ENCODE results near the gene PREP. TPM values are rescaled to one million over a fixed set of nuclear protein-coding genes. Genes with fewer than 3 reads are reported as not detected.
"Not testable (repeated sequence)": the region's sequence is repeated elsewhere in the genome, so short reads cannot be mapped to it uniquely, and the experiment has no call there.

The PREP gene
- total RNA-seq, 5 donors from 2014 or later (not counting 1 experiment from before 2014, with no cell fraction given), result 27.4 to 34.0 (median 30.7) TPM

DNA sequence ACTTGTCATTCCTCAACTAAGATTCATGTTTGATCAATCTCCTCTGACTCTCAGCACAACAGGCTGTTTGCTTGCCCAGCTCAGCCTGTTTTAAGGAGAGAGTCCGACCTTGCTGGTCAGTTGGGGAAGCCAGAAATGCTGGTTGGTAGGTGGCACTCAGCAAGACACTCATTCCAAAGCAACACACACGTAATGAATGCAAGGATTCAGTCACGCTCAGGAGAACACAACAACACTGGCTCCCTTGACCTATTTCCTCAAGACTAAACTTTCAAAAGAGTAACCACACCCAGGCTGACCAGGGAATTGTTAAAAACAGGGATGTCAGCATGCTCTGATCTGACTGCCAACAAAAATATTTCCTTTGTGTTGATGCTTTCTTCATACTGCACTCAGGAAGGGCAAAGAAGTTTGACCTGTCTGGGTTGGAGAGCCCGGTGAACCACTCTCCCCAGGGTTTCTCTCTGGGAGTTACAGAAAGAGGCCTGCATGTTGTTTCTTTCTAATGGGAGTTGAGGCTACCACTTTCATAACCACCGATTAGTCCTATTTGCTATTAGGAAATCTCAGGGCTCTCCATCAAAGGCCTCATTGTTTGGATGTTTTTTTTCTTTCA, 25.6 kb upstream of the PREP start:
- Mint-ChIP-seq H3K36me3 (no peaks in the 10 kb centered on the region), H3K4me3 (no peak overlapping the region), H3K9me3 (no peaks in the 10 kb centered on the region), H3K27ac (no peak overlapping the region), H3K27me3 (peaks cover 3 to 10% of the 10 kb centered on the region in 2 donors), H3K4me1 (peaks cover 0 to 2% (median 0%) of the 10 kb centered on the region in 3 donors)
- ATAC-seq (replicated peaks in 1 of 4), result no peak
- 50% methylated on average over 1 of the region's 5 CpGs for WGBS (ENCODE audit: insufficient coverage)
- no peaks in the 10 kb centered on the region for H3K4me1 ChIP-seq (ENCODE audit: control insufficient read depth in 1 of 2, extremely low read depth in 1 of 2, insufficient read depth in 2 of 2, low read length in 2 of 2)
- no peak overlapping the region for H3K27ac ChIP-seq (ENCODE audit: low read length)
- no peaks in the 10 kb centered on the region for H3K9me3 ChIP-seq
- DNase-seq, result no peak
- no peaks in the 10 kb centered on the region for H3K27me3 ChIP-seq (replicated peaks in 1 of 2; ENCODE audit: control insufficient read depth in 2 of 2, extremely low read depth in 1 of 2, insufficient read depth in 2 of 2, low read length in 1 of 2)
- H3K36me3 ChIP-seq (ENCODE audit: control insufficient read depth in 2 of 2, extremely low read depth in 1 of 2, insufficient read depth in 1 of 2, low read length in 1 of 2), result no peaks in the 10 kb centered on the region
- ChIA-PET POLR2A (no interaction called here), CTCF (interaction anchor here in 1 of 2 donors (1.3 kb wide), 1 partner anchor 55 kb away, joined by 3 read pairs; no protein-coding TSS in a partner anchor)
- no peak overlapping the region for H3K4me3 ChIP-seq (ENCODE audit: control insufficient read depth in 1 of 2, extremely low read depth in 1 of 2, low read length in 1 of 2)

DNA sequence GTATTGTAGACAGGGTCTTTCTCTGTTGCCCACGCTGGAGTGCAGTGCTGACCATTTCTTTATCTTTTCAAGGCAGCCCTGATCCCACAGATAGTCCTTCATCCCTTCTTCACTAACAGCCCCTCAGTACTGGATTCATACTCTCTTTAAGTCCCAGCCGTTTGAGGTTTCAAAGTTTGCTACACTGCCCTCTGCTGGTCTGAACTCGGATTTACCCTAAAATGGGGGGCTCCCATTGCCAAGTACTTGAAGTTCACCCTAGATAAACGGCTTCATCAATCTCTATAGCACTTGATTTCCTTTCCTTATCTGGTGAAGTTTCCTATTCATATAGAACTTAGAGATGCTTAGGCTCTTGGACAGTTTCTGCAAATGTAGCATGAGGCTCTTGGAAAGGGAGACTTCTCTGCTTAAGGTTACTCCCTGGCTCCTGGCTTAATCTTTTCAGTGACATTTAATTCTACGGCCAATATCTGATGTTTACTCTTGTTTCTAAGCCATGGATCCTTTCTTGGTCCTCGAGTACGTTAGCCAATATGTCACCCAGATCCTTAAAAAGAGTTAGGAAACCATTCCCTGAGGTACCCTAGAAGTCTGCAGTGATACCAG, 21.4 kb upstream of the PREP start:
- no peaks in the 10 kb centered on the region for H3K9me3 Mint-ChIP-seq

DNA sequence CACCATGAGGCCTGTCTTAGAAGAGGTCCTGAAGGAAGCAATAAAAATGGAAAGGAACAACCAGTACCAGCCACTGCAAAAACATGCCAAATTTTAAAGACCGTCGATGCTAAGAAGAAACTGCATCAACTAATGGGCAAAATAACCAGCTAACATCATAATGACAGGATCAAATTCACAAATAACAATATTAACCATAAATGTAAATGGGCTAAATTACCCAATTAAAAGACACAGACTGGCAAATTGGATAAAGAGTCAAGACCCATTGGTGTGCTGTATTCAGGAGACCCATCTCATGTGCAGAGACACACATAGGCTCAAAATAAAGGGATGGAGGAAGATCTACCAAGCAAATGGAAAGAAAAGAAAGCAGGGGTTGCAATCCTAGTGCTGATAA, 14.1 kb upstream of the PREP start:
- H3K27ac Mint-ChIP-seq, result not testable (repeated sequence)

More for the DNA sequence above, 21.4 kb upstream of the PREP start:
- DNase-seq, result peak in 34 of 35 experiments; percentile 15 to 79 (median 48)
- no peaks in the 10 kb centered on the region for H3K36me3 ChIP-seq (ENCODE audit: control insufficient read depth in 2 of 2, extremely low read depth in 1 of 2, insufficient read depth in 1 of 2, low read length in 1 of 2)
- ChIA-PET CTCF (interaction anchor here (0.7 to 2.8 kb wide), 5 partner anchors 27 to 337 kb away, joined by 3 to 26 read pairs (median 4); no protein-coding TSS in a partner anchor), POLR2A (no interaction called here)
- no peak overlapping the region for H3K27ac ChIP-seq (ENCODE audit: low read length)
- Mint-ChIP-seq H3K27ac (no peak overlapping the region), H3K27me3 (peaks cover 2 to 7% of the 10 kb centered on the region in 2 donors), H3K36me3 (no peaks in the 10 kb centered on the region), H3K4me3 (no peak overlapping the region), H3K4me1 (peaks cover 0 to 2% (median 0%) of the 10 kb centered on the region in 3 donors)
- H3K4me3 ChIP-seq (ENCODE audit: control insufficient read depth in 1 of 2, extremely low read depth in 1 of 2, low read length in 1 of 2), result no peak overlapping the region
- H3K27me3 ChIP-seq (replicated peaks in 1 of 2; ENCODE audit: control insufficient read depth in 2 of 2, extremely low read depth in 1 of 2, insufficient read depth in 2 of 2, low read length in 1 of 2), result no peaks in the 10 kb centered on the region
- no peaks in the 10 kb centered on the region for H3K9me3 ChIP-seq
- no peaks in the 10 kb centered on the region for H3K4me1 ChIP-seq (ENCODE audit: control insufficient read depth in 1 of 2, extremely low read depth in 1 of 2, insufficient read depth in 2 of 2, low read length in 2 of 2)
- ATAC-seq (replicated peaks in 1 of 4), result peak; percentile 53 to 71 (median 69)
- 39% methylated on average over 5 of the region's 7 CpGs for WGBS (ENCODE audit: insufficient coverage)

DNA sequence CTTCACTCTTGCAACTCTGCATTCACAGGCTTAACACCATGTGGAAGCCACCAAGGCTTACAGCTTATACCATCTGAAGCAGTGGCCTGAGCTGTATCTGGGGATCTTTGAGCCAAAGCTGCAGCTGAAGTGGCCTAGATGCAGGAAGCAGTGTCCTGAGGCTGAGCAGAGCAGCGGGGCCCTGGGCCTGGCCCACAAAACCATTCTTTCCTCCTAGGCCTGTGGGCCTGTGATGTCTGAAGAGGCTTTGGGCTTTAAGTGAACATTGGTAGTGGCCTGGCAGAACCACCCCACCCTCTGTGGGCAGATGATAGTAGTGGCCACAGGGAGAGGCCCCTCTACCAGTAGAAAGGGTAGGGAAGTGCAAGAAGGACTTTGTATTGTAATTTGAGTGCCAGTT, 6.9 kb upstream of the PREP start:
- H3K9me3 ChIP-seq, result no peaks in the 10 kb centered on the region
- CTCF ChIA-PET, result no interaction called here
- no peak overlapping the region for H3K4me3 Mint-ChIP-seq
- peaks cover 4% of the 10 kb centered on the region for H3K36me3 Mint-ChIP-seq
- ATAC-seq (replicated peaks in 1 of 4) (no peak), DNase-seq (no peak)
- H3K27me3 Mint-ChIP-seq, result peaks cover 50 to 57% of the 10 kb centered on the region in 2 donors
- no peak overlapping the region for H3K4me3 ChIP-seq (ENCODE audit: control insufficient read depth in 1 of 2, extremely low read depth in 1 of 2, low read length in 1 of 2)
- no peak overlapping the region for H3K27ac Mint-ChIP-seq
- H3K36me3 ChIP-seq (ENCODE audit: control insufficient read depth in 2 of 2, extremely low read depth in 1 of 2, insufficient read depth in 1 of 2, low read length in 1 of 2), result no peaks in the 10 kb centered on the region
- no peaks in the 10 kb centered on the region for H3K4me1 Mint-ChIP-seq
- H3K27me3 ChIP-seq (replicated peaks in 1 of 2; ENCODE audit: control insufficient read depth in 2 of 2, extremely low read depth in 1 of 2, insufficient read depth in 2 of 2, low read length in 1 of 2), result peaks cover 3 to 21% of the 10 kb centered on the region in 2 experiments
- H3K4me1 ChIP-seq (ENCODE audit: control insufficient read depth in 1 of 2, extremely low read depth in 1 of 2, insufficient read depth in 2 of 2, low read length in 2 of 2), result no peaks in the 10 kb centered on the region
- WGBS (ENCODE audit: insufficient coverage), result no CpG with 5 or more reads among the region's 1 CpG
- H3K27ac ChIP-seq (ENCODE audit: low read length), result no peak overlapping the region
- POLR2A ChIA-PET, result no interaction called here
- H3K9me3 Mint-ChIP-seq, result peaks cover 0 to 15% (median 4%) of the 10 kb centered on the region in 3 donors

More for the DNA sequence above, 14.1 kb upstream of the PREP start:
- H3K36me3 ChIP-seq (ENCODE audit: control insufficient read depth in 2 of 2, extremely low read depth in 1 of 2, insufficient read depth in 1 of 2, low read length in 1 of 2); H3K9me3 ChIP-seq; DNase-seq; H3K4me1 ChIP-seq (ENCODE audit: control insufficient read depth in 1 of 2, extremely low read depth in 1 of 2, insufficient read depth in 2 of 2, low read length in 2 of 2); H3K27me3 ChIP-seq (replicated peaks in 1 of 2; ENCODE audit: control insufficient read depth in 2 of 2, extremely low read depth in 1 of 2, insufficient read depth in 2 of 2, low read length in 1 of 2); H3K27ac ChIP-seq (ENCODE audit: low read length); H3K4me3 ChIP-seq (ENCODE audit: control insufficient read depth in 1 of 2, extremely low read depth in 1 of 2, low read length in 1 of 2); CTCF ChIA-PET; POLR2A ChIA-PET; ATAC-seq (replicated peaks in 1 of 4); H3K36me3 Mint-ChIP-seq; H3K4me1 Mint-ChIP-seq; H3K4me3 Mint-ChIP-seq: not testable (repeated sequence)
- H3K9me3 Mint-ChIP-seq, result peaks cover 9 to 32% (median 17%) of the 10 kb centered on the region in 3 donors
- H3K27me3 Mint-ChIP-seq, result peaks cover 24 to 38% of the 10 kb centered on the region in 2 donors
- no CpG with 5 or more reads among the region's 2 CpGs for WGBS (ENCODE audit: insufficient coverage)

DNA sequence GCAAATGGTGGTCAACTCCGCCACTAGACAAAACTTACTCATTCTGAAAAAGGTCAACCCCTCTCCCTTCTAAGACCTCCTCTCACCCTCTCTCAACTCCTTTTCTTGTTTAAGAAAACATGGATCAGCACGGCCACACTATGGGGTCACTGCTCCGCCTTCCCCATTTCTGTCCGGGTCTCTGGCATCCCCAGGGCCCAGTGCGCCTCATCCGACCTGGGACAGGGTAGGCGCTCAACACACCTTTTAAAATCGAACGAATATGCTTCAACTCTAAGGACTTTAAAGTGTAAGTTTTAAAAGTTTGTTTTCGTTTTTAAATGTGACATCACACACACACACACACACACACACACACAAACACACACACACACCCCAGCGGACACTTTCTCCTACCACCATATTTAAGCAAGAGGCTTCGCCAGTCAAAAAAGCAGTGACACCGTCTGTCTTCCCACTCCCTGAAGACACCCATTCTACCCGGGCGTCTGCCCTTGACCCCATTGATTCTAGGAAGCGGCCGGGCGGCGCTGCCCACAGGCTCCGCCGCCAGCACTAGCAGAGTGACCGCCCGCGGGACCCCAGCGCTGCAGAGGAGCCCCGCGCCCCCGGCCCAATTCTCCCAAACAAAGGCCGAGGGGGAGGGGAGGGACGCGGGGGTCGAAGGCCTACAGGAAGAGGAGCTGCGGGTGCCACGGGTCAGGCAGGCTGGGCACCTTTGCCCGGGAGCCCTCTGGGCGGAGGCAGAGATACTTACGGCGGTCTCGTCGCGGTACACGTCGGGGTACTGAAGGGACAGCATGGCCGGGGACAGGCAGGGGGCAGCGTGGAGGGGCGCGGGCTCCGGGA, 568 bp downstream of the PREP start:
- POLR2A ChIA-PET, result interaction anchor here in 1 of 2 donors (0.6 kb wide), 1 partner anchor 69 kb away, joined by 3 read pairs; no protein-coding TSS in a partner anchor
- peak overlapping the region in 1 of 2 donors; percentile 68 for H3K27ac Mint-ChIP-seq
- Histone ChIP-seq H3K9me3 (no peaks in the 10 kb centered on the region), H3K36me3 (ENCODE audit: control insufficient read depth in 2 of 2, extremely low read depth in 1 of 2, insufficient read depth in 1 of 2, low read length in 1 of 2) (no peaks in the 10 kb centered on the region), H3K27me3 (replicated peaks in 1 of 2; ENCODE audit: control insufficient read depth in 2 of 2, extremely low read depth in 1 of 2, insufficient read depth in 2 of 2, low read length in 1 of 2) (peaks cover 3 to 4% of the 10 kb centered on the region in 2 experiments), H3K4me3 (ENCODE audit: control insufficient read depth in 1 of 2, extremely low read depth in 1 of 2, low read length in 1 of 2) (peak overlapping the region; percentile 84 to 90), H3K27ac (ENCODE audit: low read length) (no peak overlapping the region), H3K4me1 (ENCODE audit: control insufficient read depth in 1 of 2, extremely low read depth in 1 of 2, insufficient read depth in 2 of 2, low read length in 2 of 2) (peaks cover 38 to 41% of the 10 kb centered on the region in 2 experiments)
- DNase-seq (peak in 30 of 35 experiments; percentile 2 to 44 (median 11)), ATAC-seq (replicated peaks in 1 of 4) (peak; percentile 31 to 51 (median 36))
- no peaks in the 10 kb centered on the region for H3K9me3 Mint-ChIP-seq
- peak overlapping the region; percentile 82 to 90 (median 88) for H3K4me3 Mint-ChIP-seq
- peaks cover 57 to 63% (median 59%) of the 10 kb centered on the region in 3 donors for H3K4me1 Mint-ChIP-seq
- 5% methylated on average over 32 of the region's 48 CpGs for WGBS (ENCODE audit: insufficient coverage)
- CTCF ChIA-PET, result interaction anchor here (0.6 to 1.6 kb wide), 12 partner anchors 9 to 924 kb away, joined by 3 to 15 read pairs (median 3); no protein-coding TSS in a partner anchor
- no peaks in the 10 kb centered on the region for H3K36me3 Mint-ChIP-seq
- peaks cover 4 to 7% of the 10 kb centered on the region in 2 donors for H3K27me3 Mint-ChIP-seq
